Mucosa of stomach (tissue), 1 donor: ENCODE measurements around the gene MYBPC2.
"Not testable (repeated sequence)": the region's sequence is repeated elsewhere in the genome, so short reads cannot be mapped to it uniquely, and the experiment has no call there.

Experiments
- H3K27me3 ChIP-seq: one replicate; pipeline ENCODE4 v1.7.0; 2013; ENCODE audit warnings: mild to moderate bottlenecking, low read length; ENCODE audit not compliant: control insufficient read depth, insufficient read depth
- H3K36me3 ChIP-seq: one replicate; pipeline ENCODE4 v1.7.0; 2013; ENCODE audit warnings: low read length; ENCODE audit not compliant: control insufficient read depth, insufficient read depth
- H3K4me1 ChIP-seq: one replicate; pipeline ENCODE4 v1.7.0; 2013; ENCODE audit warnings: mild to moderate bottlenecking, low read length; ENCODE audit not compliant: control insufficient read depth, insufficient read depth
- H3K4me3 ChIP-seq: one replicate; pipeline ENCODE4 v1.7.0; 2013; ENCODE audit warnings: low read length
- H3K9ac ChIP-seq: one replicate; pipeline ENCODE4 v1.7.0; 2013; ENCODE audit warnings: mild to moderate bottlenecking, low read length, moderate library complexity
- H3K9me3 ChIP-seq: one replicate; pipeline ENCODE4 v1.7.0; 2013; ENCODE audit warnings: mild to moderate bottlenecking, low read length, moderate library complexity; ENCODE audit not compliant: control insufficient read depth
- donor health status: Pancreatic carcinoma.

MYBPC2 gene

DNA sequence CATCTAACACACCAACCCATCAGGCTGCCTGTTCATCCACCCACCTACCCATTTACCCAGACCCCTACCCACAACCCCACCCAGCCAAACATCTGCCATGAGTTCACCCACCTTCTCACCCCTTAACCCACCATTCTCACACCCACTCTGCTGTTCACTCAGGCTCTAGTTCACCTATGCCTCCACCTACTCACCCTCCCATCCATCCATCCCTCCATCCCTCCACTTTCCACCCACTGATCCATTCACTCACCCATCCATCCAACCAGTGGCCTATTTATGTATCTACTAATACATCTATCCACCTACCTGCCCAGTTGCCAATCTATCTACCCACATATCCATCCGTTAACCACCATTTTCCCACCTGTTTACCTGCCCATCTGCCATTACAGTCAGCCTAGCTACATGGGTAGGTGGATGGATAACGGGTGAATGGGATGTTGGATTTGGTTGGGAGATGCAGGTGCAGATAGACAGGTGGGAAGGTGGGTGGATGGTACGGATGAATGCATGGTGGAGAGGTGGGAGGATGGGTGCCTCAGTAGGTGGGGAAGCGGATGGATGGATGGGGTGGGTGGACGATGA, 5.3 kb downstream of the MYBPC2 start:
- Histone ChIP-seq H3K27me3 (peaks cover 10% of the 10 kb centered on the region), H3K9ac (no peak overlapping the region), H3K9me3 (no peaks in the 10 kb centered on the region), H3K36me3 (no peaks in the 10 kb centered on the region), H3K4me1 (no peaks in the 10 kb centered on the region), H3K4me3 (no peak overlapping the region)

DNA sequence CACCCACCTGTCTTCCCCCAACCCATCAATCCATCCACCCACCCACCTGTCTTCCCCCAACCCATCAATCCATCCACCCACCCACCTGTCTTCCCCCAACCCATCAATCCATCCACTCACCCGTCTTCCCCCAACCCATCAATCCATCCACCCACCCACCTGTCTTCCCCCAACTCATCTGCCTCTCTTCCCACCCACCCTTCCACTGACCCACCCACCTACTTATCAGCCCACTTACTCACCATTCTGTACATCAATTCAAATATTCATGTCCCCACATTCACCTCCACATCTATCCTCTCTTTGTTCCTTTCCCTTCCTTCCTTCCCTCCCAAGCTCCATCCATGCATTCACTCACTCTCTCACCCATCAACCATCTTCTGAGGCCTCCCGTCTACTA, 6.4 kb downstream of the MYBPC2 start:
- not testable (repeated sequence) for H3K9me3 ChIP-seq, H3K27me3 ChIP-seq, H3K4me1 ChIP-seq, H3K9ac ChIP-seq, H3K4me3 ChIP-seq, H3K36me3 ChIP-seq

DNA sequence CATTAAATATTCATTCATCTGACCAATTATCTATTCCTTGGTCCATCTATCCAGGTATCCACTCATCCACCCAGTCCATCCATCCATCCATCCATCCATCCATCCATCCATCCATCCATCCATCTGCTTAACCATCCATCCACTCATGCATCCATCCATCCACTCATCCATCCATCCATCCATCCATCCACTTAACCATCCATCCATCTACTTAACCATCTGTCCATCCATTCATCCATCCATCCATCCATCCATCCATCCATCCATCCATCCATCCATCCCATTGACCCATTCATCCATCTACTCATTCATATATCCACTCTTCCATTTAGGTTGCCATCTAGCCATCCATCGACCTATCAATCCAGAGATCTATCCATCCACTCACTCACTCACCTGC, 11.4 kb downstream of the MYBPC2 start:
- no peak overlapping the region for H3K9ac ChIP-seq

DNA sequence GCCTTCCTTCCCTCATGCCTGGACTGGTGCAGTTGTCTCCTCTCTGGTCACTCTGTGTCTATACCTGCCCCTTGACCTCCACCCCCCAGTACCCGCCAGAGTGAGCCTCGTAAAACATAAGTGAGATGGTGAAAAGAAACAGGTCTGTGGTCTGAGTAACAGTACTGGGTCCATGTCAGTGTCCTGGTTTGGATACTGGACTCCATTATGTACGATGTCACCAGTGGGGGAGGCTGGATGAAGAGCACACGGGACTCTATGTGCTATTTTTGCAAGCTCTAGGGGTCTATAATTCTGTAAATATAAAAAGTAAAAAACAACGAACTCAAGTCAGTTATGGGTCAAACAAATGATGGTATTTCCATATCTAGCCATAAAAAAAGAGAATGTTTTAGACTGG, 14.4 kb downstream of the MYBPC2 start:
- H3K9me3 ChIP-seq, result no peaks in the 10 kb centered on the region
- no peaks in the 10 kb centered on the region for H3K4me1 ChIP-seq
- H3K36me3 ChIP-seq, result no peaks in the 10 kb centered on the region
- H3K27me3 ChIP-seq, result peaks cover 10% of the 10 kb centered on the region
- no peak overlapping the region for H3K9ac ChIP-seq
- no peak overlapping the region for H3K4me3 ChIP-seq

More for the DNA sequence above, 11.4 kb downstream of the MYBPC2 start:
- no peaks in the 10 kb centered on the region for H3K4me1 ChIP-seq
- H3K27me3 ChIP-seq, result no peaks in the 10 kb centered on the region
- no peaks in the 10 kb centered on the region for H3K36me3 ChIP-seq
- no peak overlapping the region for H3K4me3 ChIP-seq
- H3K9me3 ChIP-seq, result no peaks in the 10 kb centered on the region

DNA sequence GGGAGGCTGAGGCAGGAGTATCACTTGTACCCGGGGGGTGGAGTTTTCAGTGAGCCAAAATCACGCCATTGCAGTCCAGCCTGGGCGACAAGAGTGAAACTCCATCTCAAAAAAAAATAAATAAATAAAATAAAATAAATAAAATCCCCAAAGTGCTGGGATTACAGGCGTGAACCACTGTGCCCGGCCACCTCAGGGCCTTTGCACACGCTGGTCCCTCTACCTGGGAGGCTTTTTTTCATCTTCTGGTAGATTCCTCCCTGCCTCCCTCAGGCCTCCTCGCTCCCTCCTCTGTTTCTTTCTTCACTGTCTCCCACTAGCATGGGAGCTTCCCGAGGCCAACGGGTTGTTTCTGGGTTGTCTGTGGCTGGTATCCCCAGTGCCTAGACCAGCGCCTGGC, 15.1 kb downstream of the MYBPC2 start:
- no peak overlapping the region for H3K9ac ChIP-seq
- no peaks in the 10 kb centered on the region for H3K9me3 ChIP-seq
- no peaks in the 10 kb centered on the region for H3K36me3 ChIP-seq
- H3K4me3 ChIP-seq, result no peak overlapping the region
- H3K27me3 ChIP-seq, result peaks cover 10% of the 10 kb centered on the region
- H3K4me1 ChIP-seq, result no peaks in the 10 kb centered on the region

DNA sequence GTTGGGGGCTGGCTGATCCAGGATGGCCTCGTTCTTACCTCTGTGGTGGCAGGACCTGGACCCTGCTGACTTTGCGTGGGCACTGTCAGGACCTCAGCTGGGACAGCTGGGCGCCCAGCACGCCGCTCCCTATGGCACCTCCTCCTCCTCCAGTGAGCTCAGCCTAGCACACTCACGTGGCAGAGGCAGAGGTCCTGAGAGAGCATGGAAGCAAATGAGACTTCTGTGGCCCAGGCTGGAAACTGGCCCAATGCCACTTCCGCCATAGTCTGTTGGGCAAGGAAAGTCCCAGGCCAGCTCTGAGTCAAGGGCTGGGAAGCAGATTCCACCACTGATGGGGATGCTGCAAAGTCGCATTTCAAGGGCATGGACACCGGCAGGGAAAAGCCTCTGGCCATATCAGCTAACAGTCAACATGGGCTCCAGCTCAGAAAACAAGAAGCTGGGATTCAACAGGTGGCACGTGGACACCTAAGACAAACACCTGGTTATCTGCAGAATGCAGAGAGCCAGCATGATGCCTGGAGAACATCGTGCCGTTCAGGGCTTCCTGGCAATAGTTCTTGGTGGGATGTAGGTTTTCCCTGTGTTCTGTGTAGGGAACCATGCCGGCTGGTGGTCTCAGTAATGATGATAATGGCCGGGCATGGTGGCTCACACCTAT, 16.7 kb downstream of the MYBPC2 start:
- Histone ChIP-seq H3K4me1 (no peaks in the 10 kb centered on the region), H3K9me3 (no peaks in the 10 kb centered on the region), H3K9ac (no peak overlapping the region), H3K27me3 (peaks cover 10% of the 10 kb centered on the region), H3K36me3 (no peaks in the 10 kb centered on the region), H3K4me3 (no peak overlapping the region)

DNA sequence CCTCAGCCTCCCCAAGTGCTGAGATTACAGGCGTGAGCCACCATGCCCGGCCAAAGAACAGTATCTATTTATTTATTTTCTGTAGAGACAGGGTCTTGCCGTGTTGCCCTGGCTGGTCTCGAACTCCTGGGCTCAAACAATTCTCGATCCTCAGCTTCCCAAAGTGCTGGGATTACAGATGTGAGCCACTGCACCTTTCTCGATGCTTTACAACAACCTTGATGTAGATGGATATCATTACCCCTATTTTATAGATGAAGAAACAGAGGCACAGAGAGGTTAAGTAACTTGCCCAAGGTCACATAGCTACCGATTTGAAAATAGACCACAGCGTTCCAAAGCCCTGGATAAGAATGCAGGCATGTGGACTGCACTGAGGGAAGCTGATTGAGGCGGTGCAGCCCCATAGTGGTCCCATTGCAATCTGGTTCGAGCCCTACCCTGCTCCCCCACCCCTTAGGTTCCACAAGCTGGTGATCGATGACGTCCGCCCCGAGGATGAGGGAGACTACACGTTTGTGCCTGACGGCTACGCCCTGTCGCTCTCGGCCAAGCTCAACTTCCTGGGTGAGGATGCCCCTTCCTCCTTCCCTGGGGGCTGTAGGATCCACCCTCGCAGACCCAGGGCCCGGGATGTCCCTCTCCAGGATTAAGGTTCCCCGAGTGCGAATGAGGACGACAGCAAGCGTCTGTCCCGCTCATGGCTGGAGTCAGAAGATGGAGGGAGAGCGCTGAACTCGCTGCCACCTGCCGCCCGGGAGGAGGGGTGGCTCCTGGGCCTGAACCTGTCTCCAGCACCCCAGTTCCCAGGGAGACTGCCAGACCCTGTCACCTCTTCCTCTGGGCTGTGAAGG, 17.9 kb downstream of the MYBPC2 start:
- Histone ChIP-seq H3K27me3 (peaks cover 10% of the 10 kb centered on the region), H3K9me3 (no peaks in the 10 kb centered on the region), H3K36me3 (no peaks in the 10 kb centered on the region)

DNA sequence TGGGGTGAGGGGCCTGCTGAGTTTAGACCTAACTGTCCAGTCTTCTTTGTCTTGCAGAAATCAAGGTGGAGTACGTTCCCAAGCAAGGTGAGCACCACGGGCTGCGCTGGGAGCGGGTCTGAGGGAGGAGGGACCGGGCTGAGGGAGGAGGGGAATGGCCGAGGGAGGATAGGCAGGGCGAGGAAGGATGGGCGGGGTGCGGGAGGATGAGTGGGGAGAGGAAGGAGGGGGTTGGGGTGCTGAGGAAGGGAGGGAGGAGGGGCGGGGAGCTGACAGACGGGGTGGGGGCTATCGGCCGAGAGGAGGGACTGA, 18.5 kb downstream of the MYBPC2 start:
- H3K36me3 ChIP-seq, result no peaks in the 10 kb centered on the region

More for the DNA sequence above, 17.9 kb downstream of the MYBPC2 start:
- Histone ChIP-seq H3K4me3 (no peak overlapping the region), H3K9ac (no peak overlapping the region), H3K4me1 (no peaks in the 10 kb centered on the region)

DNA sequence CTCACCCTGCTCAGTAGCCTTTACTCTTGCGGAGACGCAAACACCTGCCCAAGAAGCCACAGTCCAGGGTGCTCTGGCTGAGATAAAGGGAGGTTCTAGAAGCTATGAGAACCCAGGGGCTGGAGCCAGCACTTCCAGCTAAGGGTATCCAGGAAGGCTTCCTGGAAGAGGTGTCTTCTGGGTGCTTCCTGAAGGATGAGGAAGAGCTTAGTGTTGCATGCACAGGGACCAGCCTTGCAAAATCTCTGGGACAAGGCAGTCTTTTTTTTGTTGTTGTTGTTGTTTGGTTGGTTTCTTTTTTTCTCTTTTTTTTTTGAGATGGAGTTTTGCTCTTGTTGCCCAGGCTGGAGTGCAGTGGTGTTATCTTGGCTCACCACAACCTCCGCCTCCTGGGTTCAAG, 20.6 kb downstream of the MYBPC2 start:
- no peaks in the 10 kb centered on the region for H3K36me3 ChIP-seq
- no peak overlapping the region for H3K4me3 ChIP-seq
- H3K4me1 ChIP-seq, result no peaks in the 10 kb centered on the region
- no peak overlapping the region for H3K9ac ChIP-seq
- no peaks in the 10 kb centered on the region for H3K9me3 ChIP-seq
- H3K27me3 ChIP-seq, result peaks cover 18% of the 10 kb centered on the region

More for the DNA sequence above, 18.5 kb downstream of the MYBPC2 start:
- Histone ChIP-seq H3K9ac (no peak overlapping the region), H3K4me3 (no peak overlapping the region), H3K9me3 (no peaks in the 10 kb centered on the region), H3K4me1 (no peaks in the 10 kb centered on the region), H3K27me3 (peaks cover 10% of the 10 kb centered on the region)

DNA sequence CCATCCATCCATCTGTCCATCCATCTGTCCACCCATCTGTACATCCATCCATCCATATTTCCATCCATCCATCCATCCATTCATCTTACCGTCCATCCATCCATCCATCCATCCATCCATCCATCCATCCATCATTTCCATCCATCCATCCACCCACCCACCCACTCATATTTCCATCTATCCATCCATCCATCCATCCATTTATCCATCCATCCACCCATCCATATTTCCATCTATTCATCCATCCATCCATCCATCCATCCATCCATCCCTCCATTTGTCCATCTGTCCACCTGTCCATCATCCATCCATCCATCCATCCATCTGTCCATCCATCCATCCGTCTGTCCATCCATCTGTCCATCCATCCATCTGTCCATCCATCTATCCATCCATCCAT, 23.3 kb downstream of the MYBPC2 start:
- Histone ChIP-seq H3K9ac (no peak overlapping the region), H3K36me3 (no peaks in the 10 kb centered on the region), H3K4me3 (no peak overlapping the region), H3K9me3 (no peaks in the 10 kb centered on the region), H3K27me3 (peaks cover 32% of the 10 kb centered on the region), H3K4me1 (no peaks in the 10 kb centered on the region)

DNA sequence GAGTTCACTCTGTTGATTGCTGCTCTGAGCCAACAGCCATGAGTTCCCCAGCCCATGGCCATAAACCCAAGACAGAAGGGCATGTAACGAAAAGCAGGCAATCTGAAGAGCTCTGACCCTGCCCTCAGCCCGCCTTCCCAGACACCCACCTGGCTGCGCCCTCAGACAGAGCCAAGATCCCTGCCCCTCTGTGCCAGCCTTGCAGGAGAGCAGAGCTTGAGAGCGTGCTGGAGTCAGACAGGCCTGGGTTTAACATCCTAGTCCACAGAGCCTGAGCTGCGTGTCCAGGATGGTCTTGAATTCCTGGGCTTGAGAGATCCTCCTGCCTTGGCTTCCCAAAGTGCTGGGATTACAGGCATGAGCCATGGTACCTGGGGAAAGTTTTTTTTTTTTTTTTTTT, 24.6 kb downstream of the MYBPC2 start:
- H3K36me3 ChIP-seq, result no peaks in the 10 kb centered on the region
- no peaks in the 10 kb centered on the region for H3K9me3 ChIP-seq
- no peaks in the 10 kb centered on the region for H3K4me1 ChIP-seq
- H3K27me3 ChIP-seq, result peaks cover 37% of the 10 kb centered on the region
- H3K9ac ChIP-seq, result no peak overlapping the region
- no peak overlapping the region for H3K4me3 ChIP-seq

DNA sequence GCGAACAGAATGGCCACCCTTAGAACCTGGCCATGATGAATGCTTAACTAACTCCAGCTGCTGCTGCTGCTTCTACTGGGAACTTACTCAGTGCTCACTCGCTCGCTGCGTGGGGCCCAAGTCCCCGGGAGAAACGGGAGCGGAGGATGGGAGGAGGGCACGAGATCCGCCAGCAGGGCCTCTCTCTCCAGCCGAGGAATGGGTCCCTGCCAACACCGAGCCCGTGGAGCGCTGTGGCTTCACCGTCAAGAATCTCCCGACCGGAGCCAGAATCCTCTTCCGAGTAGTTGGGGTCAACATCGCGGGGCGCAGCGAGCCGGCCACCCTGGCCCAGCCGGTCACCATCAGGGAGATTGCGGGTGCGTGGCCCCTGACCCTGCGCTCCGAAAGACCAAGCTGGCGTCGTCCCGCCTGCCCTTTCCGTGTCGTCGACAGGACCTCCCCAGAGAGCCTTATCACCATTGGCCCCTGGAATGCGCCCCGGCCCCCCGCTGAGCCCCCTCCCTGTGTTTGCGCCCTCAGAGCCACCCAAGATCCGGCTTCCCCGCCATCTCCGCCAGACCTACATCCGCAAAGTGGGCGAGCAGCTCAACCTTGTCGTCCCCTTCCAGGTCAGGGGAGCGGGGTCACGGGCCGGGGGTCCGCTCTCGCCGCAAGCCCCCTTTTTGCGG, 25.8 kb downstream of the MYBPC2 start:
- H3K36me3 ChIP-seq, result no peaks in the 10 kb centered on the region
- H3K4me1 ChIP-seq, result no peaks in the 10 kb centered on the region
- peaks cover 37% of the 10 kb centered on the region for H3K27me3 ChIP-seq
- H3K4me3 ChIP-seq, result no peak overlapping the region
- no peak overlapping the region for H3K9ac ChIP-seq
- no peaks in the 10 kb centered on the region for H3K9me3 ChIP-seq
